ENCODE results near the gene NPAS3.

DNA sequence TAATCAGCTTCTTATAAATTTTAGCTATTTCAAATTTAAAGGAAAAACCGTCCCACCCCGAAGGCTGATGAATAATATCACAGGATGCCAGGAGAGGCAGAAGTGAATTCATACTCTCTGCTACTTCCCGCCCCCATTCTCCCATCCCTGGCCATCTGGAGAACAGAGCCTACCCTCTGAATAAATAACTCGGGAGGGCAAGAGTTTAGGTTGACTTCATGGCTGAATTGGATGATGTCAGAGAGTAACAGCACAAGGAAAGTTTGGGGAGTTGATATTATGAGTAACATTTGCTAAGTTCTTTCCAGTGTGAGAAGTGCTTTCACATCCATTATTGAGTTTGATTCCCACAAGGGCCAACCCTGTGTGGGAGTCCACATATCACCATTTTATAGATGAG, 770.6 kb downstream of the NPAS3 start:
- no peak for TF ChIP-seq EGR1 (IDR thresholded peaks at IDR 0.05; ENCODE audit: low read depth)
- TF ChIP-seq, protein P1, sequence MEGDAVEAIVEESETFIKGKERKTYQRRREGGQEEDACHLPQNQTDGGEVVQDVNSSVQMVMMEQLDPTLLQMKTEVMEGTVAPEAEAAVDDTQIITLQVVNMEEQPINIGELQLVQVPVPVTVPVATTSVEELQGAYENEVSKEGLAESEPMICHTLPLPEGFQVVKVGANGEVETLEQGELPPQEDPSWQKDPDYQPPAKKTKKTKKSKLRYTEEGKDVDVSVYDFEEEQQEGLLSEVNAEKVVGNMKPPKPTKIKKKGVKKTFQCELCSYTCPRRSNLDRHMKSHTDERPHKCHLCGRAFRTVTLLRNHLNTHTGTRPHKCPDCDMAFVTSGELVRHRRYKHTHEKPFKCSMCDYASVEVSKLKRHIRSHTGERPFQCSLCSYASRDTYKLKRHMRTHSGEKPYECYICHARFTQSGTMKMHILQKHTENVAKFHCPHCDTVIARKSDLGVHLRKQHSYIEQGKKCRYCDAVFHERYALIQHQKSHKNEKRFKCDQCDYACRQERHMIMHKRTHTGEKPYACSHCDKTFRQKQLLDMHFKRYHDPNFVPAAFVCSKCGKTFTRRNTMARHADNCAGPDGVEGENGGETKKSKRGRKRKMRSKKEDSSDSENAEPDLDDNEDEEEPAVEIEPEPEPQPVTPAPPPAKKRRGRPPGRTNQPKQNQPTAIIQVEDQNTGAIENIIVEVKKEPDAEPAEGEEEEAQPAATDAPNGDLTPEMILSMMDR (IDR thresholded peaks at IDR 0.05 in 2 of 3, conservative IDR thresholded peaks at IDR 0.05 in 1 of 3; ENCODE audit: borderline replicate concordance in 1 of 3, insufficient read depth in 1 of 3, low read depth in 2 of 3, low read length in 2 of 3), result no peak
- TF ChIP-seq EZH2 (IDR thresholded peaks at IDR 0.05), result no peak
- TF ChIP-seq, protein P2, sequence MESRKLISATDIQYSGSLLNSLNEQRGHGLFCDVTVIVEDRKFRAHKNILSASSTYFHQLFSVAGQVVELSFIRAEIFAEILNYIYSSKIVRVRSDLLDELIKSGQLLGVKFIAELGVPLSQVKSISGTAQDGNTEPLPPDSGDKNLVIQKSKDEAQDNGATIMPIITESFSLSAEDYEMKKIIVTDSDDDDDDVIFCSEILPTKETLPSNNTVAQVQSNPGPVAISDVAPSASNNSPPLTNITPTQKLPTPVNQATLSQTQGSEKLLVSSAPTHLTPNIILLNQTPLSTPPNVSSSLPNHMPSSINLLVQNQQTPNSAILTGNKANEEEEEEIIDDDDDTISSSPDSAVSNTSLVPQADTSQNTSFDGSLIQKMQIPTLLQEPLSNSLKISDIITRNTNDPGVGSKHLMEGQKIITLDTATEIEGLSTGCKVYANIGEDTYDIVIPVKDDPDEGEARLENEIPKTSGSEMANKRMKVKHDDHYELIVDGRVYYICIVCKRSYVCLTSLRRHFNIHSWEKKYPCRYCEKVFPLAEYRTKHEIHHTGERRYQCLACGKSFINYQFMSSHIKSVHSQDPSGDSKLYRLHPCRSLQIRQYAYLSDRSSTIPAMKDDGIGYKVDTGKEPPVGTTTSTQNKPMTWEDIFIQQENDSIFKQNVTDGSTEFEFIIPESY (IDR thresholded peaks at IDR 0.05; ENCODE audit: extremely low read depth, insufficient replicate concordance, low read length), result no peak
- TF ChIP-seq EZH2phosphoT487 (IDR thresholded peaks at IDR 0.05; ENCODE audit: borderline replicate concordance), result no peak
- no peak for TF ChIP-seq CEBPB (IDR thresholded peaks at IDR 0.05; ENCODE audit: low read depth)
- no peak for TF ChIP-seq ZFX (IDR thresholded peaks at IDR 0.05)
- TF ChIP-seq POLR2A (IDR thresholded peaks at IDR 0.05; ENCODE audit: borderline replicate concordance, extremely low read depth, insufficient read depth, insufficient read length), result no peak
- TF ChIP-seq, protein P3, sequence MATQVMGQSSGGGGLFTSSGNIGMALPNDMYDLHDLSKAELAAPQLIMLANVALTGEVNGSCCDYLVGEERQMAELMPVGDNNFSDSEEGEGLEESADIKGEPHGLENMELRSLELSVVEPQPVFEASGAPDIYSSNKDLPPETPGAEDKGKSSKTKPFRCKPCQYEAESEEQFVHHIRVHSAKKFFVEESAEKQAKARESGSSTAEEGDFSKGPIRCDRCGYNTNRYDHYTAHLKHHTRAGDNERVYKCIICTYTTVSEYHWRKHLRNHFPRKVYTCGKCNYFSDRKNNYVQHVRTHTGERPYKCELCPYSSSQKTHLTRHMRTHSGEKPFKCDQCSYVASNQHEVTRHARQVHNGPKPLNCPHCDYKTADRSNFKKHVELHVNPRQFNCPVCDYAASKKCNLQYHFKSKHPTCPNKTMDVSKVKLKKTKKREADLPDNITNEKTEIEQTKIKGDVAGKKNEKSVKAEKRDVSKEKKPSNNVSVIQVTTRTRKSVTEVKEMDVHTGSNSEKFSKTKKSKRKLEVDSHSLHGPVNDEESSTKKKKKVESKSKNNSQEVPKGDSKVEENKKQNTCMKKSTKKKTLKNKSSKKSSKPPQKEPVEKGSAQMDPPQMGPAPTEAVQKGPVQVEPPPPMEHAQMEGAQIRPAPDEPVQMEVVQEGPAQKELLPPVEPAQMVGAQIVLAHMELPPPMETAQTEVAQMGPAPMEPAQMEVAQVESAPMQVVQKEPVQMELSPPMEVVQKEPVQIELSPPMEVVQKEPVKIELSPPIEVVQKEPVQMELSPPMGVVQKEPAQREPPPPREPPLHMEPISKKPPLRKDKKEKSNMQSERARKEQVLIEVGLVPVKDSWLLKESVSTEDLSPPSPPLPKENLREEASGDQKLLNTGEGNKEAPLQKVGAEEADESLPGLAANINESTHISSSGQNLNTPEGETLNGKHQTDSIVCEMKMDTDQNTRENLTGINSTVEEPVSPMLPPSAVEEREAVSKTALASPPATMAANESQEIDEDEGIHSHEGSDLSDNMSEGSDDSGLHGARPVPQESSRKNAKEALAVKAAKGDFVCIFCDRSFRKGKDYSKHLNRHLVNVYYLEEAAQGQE (IDR thresholded peaks at IDR 0.05; ENCODE audit: low read depth), result no peak
- no peak for TF ChIP-seq YY1 (IDR thresholded peaks at IDR 0.05; ENCODE audit: extremely low read depth, insufficient replicate concordance, low read depth, low read length)
- TF ChIP-seq, protein P4, sequence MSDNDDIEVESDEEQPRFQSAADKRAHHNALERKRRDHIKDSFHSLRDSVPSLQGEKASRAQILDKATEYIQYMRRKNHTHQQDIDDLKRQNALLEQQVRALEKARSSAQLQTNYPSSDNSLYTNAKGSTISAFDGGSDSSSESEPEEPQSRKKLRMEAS (IDR thresholded peaks at IDR 0.05), result no peak
- no peak for TF ChIP-seq RAD21 (IDR thresholded peaks at IDR 0.05; ENCODE audit: low read depth)
- no peak for TF ChIP-seq JUND (IDR thresholded peaks at IDR 0.05)
